PC-9 (cell line): ENCODE data around the gene AMZ1. TPM values are rescaled to one million over a fixed set of nuclear protein-coding genes. Genes with fewer than 3 reads are reported as not detected.

Experiments
- BruUV-seq: library from RNA; stranded (reverse); fragments of 400-500 nt; replicated peaks from 2 replicates; lab custom pipeline; 2021; lab: Mats Ljungman, UMichigan
- CTCF ChIA-PET: fragments of 300-600 bp; sonication (Branson Sonifier 250); formaldehyde crosslinking; loops from one replicate; lab custom pipeline; 2022; ENCODE audit warnings: antibody characterized with exemption; lab: Charles Lee
- POLR2A ChIA-PET: fragments of 300-600 bp; sonication (Branson Sonifier 250); formaldehyde crosslinking; loops from one replicate; lab custom pipeline; 2022; ENCODE audit warnings: antibody characterized with exemption; ENCODE audit not compliant: unreplicated experiment; lab: Charles Lee
- DNase-seq, 2 experiments: peaks; one replicate each; pipeline versions ENCODE4 v3.0.0 to v3.0.0-alpha.2; 2015 to 2022; ENCODE audit warnings: mixed read lengths in 1 of 2
- H2AFZ ChIP-seq: fragments of 200-600 bp; sonication (generic); 2 replicates; pipeline ENCODE4 v1.8.1; 2017; ENCODE audit warnings: antibody characterized with exemption
- H3F3A ChIP-seq: fragments of 200-600 bp; sonication (generic); 2 replicates; pipeline ENCODE4 v1.8.1; 2017; ENCODE audit warnings: antibody characterized with exemption, mild to moderate bottlenecking, low read depth; ENCODE audit not compliant: insufficient read depth
- H3K27ac ChIP-seq: fragments of 200-600 bp; sonication (generic); 2 replicates; pipeline ENCODE4 v1.6.1; 2016; ENCODE audit warnings: mixed run types
- H3K27me3 ChIP-seq: fragments of 200-600 bp; sonication (generic); 2 replicates; pipeline ENCODE4 v1.6.1; 2016; ENCODE audit warnings: low read depth, mixed run types; ENCODE audit not compliant: insufficient read depth
- H3K36me3 ChIP-seq: fragments of 200-600 bp; sonication (generic); 2 replicates; pipeline ENCODE4 v1.6.1; 2016; ENCODE audit warnings: low read depth, mixed run types
- H3K4me1 ChIP-seq: fragments of 200-600 bp; sonication (generic); replicated peaks from 2 replicates; pipeline ENCODE4 v1.6.1; 2016; ENCODE audit warnings: mixed run types; ENCODE audit not compliant: insufficient read depth
- H3K4me2 ChIP-seq: fragments of 200-600 bp; sonication (generic); 2 replicates; pipeline ENCODE4 v1.6.1; 2017; ENCODE audit warnings: mixed run types
- H3K4me3 ChIP-seq: fragments of 200-600 bp; sonication (generic); 2 replicates; pipeline ENCODE4 v1.6.1; 2016; ENCODE audit warnings: mixed run types
- H3K79me2 ChIP-seq: fragments of 200-600 bp; sonication (generic); 2 replicates; pipeline ENCODE4 v1.6.1; 2017; ENCODE audit warnings: low read depth, mixed run types
- H3K9me2 ChIP-seq: fragments of 200-600 bp; sonication (generic); 2 replicates; pipeline ENCODE4 v1.8.1; 2017; ENCODE audit warnings: mild to moderate bottlenecking; ENCODE audit not compliant: insufficient read depth
- H3K9me3 ChIP-seq: fragments of 200-600 bp; sonication (generic); 2 replicates; pipeline ENCODE4 v1.8.1; 2016; ENCODE audit warnings: low read depth; ENCODE audit not compliant: insufficient read depth
- H4K20me1 ChIP-seq: fragments of 200-600 bp; sonication (generic); 2 replicates; pipeline ENCODE4 v1.8.1; 2017; ENCODE audit not compliant: insufficient read depth
- CTCF ChIP-seq: fragments of 200-600 bp; sonication (generic); conservative IDR thresholded peaks from 2 replicates; pipeline ENCODE4 v1.6.1; 2017; ENCODE audit warnings: mixed run types, antibody characterized with exemption, mild to moderate bottlenecking, moderate library complexity
- EZH2 ChIP-seq: fragments of 200-600 bp; sonication (generic); IDR thresholded peaks from 2 replicates; pipeline ENCODE4 v1.8.0; 2017; ENCODE audit warnings: antibody characterized with exemption, low read depth
- intact Hi-C: fragments of 100-400 bp; cut with micrococcal nuclease; formaldehyde crosslinking; loops from one replicate; pipeline ENCODE4 v1.10.0; 2022; ENCODE audit not compliant: unreplicated experiment
- total RNA-seq: library from RNA; stranded (reverse); gene quantifications from 2 replicates; pipeline ENCODE4 v1.2.3, GENCODE V29; 2021

AMZ1 gene
- total RNA-seq, 1 experiment from 2014 or later: not detected

GRCh38 chr7:2665359-2665791 lies 22.6 kb upstream of the AMZ1 start:
- Histone ChIP-seq H3K27me3 (no peaks in the 10 kb centered on the region), H2AFZ (no peak overlapping the region), H3F3A (no peaks in the 10 kb centered on the region; the same call in 1 of the 2 replicates), H3K36me3 (no peaks in the 10 kb centered on the region), H3K9me3 (no peaks in the 10 kb centered on the region), H3K27ac (no peak overlapping the region), H4K20me1 (peaks cover 2% of the 10 kb centered on the region; the same call in 1 of the 2 replicates), H3K9me2 (no peaks in the 10 kb centered on the region), H3K4me2 (no peak overlapping the region), H3K79me2 (no peaks in the 10 kb centered on the region), H3K4me1 (0 out of 2 replicates have a peak, but pooled peaks cover under 1% of the 10 kb centered on the region), H3K4me3 (no peak overlapping the region)
- intact Hi-C loops: no loop called here
- no TSS peak for BruUV-seq
- POLR2A ChIA-PET: interaction anchor here (0.6 kb wide), 1 partner anchor 34 kb away, joined by 3 read pairs; the partner anchor contains the start of gene TTYH3
- TF ChIP-seq CTCF: no peak
- DNase-seq: no peak
- CTCF ChIA-PET: interaction anchor here (0.7 to 1.1 kb wide), 2 partner anchors 29 to 63 kb away, joined by 3 to 10 read pairs; no protein-coding TSS in a partner anchor

- intact Hi-C loops: no loop called here
- Histone ChIP-seq H3K36me3 (no peaks in the 10 kb centered on the region), H4K20me1 (peaks cover 2% of the 10 kb centered on the region; the same call in 1 of the 2 replicates), H3K27ac (no peak overlapping the region), H3K9me3 (no peaks in the 10 kb centered on the region), H2AFZ (no peak overlapping the region), H3K4me2 (no peak overlapping the region), H3K79me2 (no peaks in the 10 kb centered on the region), H3K9me2 (no peaks in the 10 kb centered on the region), H3K4me1 (0 out of 2 replicates have a peak, but pooled peaks cover 5% of the 10 kb centered on the region), H3K4me3 (no peak overlapping the region), H3K27me3 (no peaks in the 10 kb centered on the region), H3F3A (no peaks in the 10 kb centered on the region; the same call in 1 of the 2 replicates)
- CTCF ChIA-PET: interaction anchor here (1.1 kb wide), 1 partner anchor 64 kb away, joined by 10 read pairs; no protein-coding TSS in a partner anchor
- TF ChIP-seq EZH2 (no peak), CTCF (no peak)
- POLR2A ChIA-PET: no interaction called here
- DNase-seq: no peak
- BruUV-seq: no TSS peak
Observed at GRCh38 chr7:2666155-2666554, 21.8 kb upstream of the AMZ1 start.

- no peaks in the 10 kb centered on the region for H3K27me3 ChIP-seq
- CTCF ChIA-PET: interaction anchor here (1.1 kb wide), 1 partner anchor 64 kb away, joined by 10 read pairs; no protein-coding TSS in a partner anchor
- no peak overlapping the region for H3K27ac ChIP-seq
- no peak overlapping the region for H3K4me3 ChIP-seq
- intact Hi-C loops: no loop called here
- no peak overlapping the region for H2AFZ ChIP-seq
- H3K36me3 ChIP-seq: no peaks in the 10 kb centered on the region
- DNase-seq: no peak
- H3K9me2 ChIP-seq: no peaks in the 10 kb centered on the region
- H3K9me3 ChIP-seq: no peaks in the 10 kb centered on the region
- 0 out of 2 replicates have a peak, but pooled peaks cover 5% of the 10 kb centered on the region for H3K4me1 ChIP-seq
- H4K20me1 ChIP-seq: peaks cover 2% of the 10 kb centered on the region; the same call in 1 of the 2 replicates
- no TSS peak for BruUV-seq
- no peak overlapping the region for H3K4me2 ChIP-seq
- no peaks in the 10 kb centered on the region; the same call in 1 of the 2 replicates for H3F3A ChIP-seq
- TF ChIP-seq EZH2: no peak
- no peak for TF ChIP-seq CTCF
- POLR2A ChIA-PET: no interaction called here
- H3K79me2 ChIP-seq: no peaks in the 10 kb centered on the region
Observed at GRCh38 chr7:2666588-2667250, 21.3 kb upstream of the AMZ1 start.
